Measurements from ENCODE around the gene HDAC2. TPM values are rescaled to one million over a fixed set of nuclear protein-coding genes. Genes with fewer than 3 reads are reported as not detected.
"Not testable (repeated sequence)": the region's sequence is repeated elsewhere in the genome, so short reads cannot be mapped to it uniquely, and the experiment has no call there.

HDAC2 gene
- total RNA-seq, 1 experiment from 2014 or later, result 87.3 TPM

DNA sequence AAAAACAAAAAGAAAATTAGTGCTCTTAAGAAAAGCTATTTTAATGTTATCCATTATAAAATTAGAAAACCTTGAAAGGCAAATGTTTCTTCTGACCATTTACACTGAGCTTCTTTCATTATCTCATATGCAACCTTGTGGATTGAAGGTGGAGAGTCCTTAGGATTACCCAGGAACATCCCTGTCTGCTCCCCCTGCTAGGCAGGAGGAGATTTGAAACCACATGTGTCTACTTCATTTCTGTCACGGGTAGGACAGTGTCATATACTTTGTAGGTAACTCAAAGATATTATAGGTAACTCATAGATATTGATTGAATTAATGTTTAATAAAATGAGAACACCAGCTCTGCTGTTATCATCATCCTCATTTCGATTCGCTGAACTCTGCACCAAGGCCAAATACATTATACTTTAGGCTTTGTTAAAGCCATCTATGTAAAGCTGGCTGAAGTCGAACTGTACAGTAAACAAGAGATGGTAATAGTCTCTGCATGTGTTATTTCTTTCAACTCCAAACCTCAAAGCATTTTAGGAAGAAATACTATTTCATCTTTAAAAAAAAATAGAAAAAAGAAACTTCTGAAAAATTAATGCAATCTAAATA lies 49.5 kb downstream of the HDAC2 start:
- H3K4me3 ChIP-seq, result no peak overlapping the region
- peak overlapping the region; percentile 46 for H3K27ac ChIP-seq
- no peak for DNase-seq (ENCODE audit: low read depth in 1 of 2, low spot score in 2 of 2)
- H3K4me1 ChIP-seq (replicated peaks), result peaks cover 15% of the 10 kb centered on the region
- H3K36me3 ChIP-seq, result no peaks in the 10 kb centered on the region
- H3K27me3 ChIP-seq (replicated peaks), result no peaks in the 10 kb centered on the region; the same call in 1 of the 2 replicates
- no peaks in the 10 kb centered on the region for H3K9me3 ChIP-seq (replicated peaks)

- H3K4me1 ChIP-seq (replicated peaks), result peaks cover 15% of the 10 kb centered on the region
- H3K27ac ChIP-seq, result peak overlapping the region; percentile 46
- no peaks in the 10 kb centered on the region; the same call in 1 of the 2 replicates for H3K27me3 ChIP-seq (replicated peaks)
- DNase-seq (ENCODE audit: low read depth in 1 of 2, low spot score in 2 of 2), result peak in 1 of 2 experiments; percentile 33
- H3K36me3 ChIP-seq, result no peaks in the 10 kb centered on the region
- no peak overlapping the region for H3K4me3 ChIP-seq
- H3K9me3 ChIP-seq (replicated peaks), result no peaks in the 10 kb centered on the region
Measured at GRCh38 chr6:113920663-113921267, 50.2 kb downstream of the HDAC2 start.

- not testable (repeated sequence) for H3K4me3 ChIP-seq; H3K27me3 ChIP-seq (replicated peaks); DNase-seq (ENCODE audit: low read depth in 1 of 2, low spot score in 2 of 2); H3K27ac ChIP-seq; H3K9me3 ChIP-seq (replicated peaks); H3K4me1 ChIP-seq (replicated peaks); H3K36me3 ChIP-seq
Measured at GRCh38 chr6:113910285-113910684, 60.7 kb downstream of the HDAC2 start.

DNA sequence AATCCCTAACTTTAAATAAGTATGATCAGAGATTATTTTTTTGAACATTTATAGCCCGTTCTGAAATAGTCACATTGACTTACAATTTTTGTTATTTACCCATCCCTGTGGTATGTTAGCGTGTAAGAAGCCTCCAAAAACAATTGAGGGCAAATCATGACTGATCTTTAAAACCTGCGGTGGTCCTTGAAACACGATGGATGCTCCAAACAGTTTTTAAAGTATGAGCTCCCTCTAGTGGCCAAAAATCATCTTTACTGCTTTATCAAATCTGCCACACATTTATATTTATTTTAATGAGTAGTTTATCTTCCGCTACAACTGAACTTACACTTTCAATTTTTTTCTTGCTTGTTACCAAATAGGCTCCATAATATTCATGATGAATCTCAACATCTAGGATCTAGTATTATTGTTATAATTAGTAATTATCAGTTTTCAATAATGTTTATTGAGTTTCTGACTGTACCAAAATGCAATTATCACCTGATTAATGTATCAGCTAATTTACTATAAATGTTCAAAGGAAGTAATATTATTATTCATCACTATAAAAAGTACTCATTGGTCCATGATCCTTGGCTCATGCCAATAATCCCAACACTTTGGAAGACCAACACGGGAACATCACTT lies 61.6 kb downstream of the HDAC2 start:
- DNase-seq (ENCODE audit: low read depth in 1 of 2, low spot score in 2 of 2), result peak in 1 of 2 experiments; percentile 67
- Histone ChIP-seq H3K4me3 (no peak overlapping the region), H3K27me3 (replicated peaks) (no peaks in the 10 kb centered on the region), H3K27ac (no peak overlapping the region), H3K4me1 (replicated peaks) (peaks cover 5% of the 10 kb centered on the region; the same call in 1 of the 2 replicates), H3K36me3 (no peaks in the 10 kb centered on the region), H3K9me3 (replicated peaks) (no peaks in the 10 kb centered on the region)

DNA sequence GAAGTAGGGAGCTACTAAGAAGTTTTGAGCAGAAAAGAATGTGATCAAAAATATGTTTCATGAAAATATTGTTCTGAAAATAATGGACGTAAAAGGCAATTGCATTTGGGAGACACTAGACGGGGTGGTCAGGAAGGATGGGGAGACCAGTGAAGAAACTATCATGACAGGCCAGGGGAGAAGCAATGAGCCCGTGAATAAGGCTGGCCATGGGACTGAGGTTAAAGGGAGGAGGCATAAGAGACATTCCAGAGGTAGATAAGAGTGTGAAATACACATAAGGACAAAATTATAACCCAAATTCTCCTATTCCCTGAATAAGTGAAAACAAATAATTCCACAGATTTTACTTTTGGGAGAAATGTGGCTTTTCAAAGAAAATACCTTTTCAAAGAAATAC lies 62.1 kb downstream of the HDAC2 start:
- Histone ChIP-seq H3K9me3 (replicated peaks) (no peaks in the 10 kb centered on the region), H3K27me3 (replicated peaks) (no peaks in the 10 kb centered on the region), H3K27ac (no peak overlapping the region), H3K36me3 (no peaks in the 10 kb centered on the region), H3K4me1 (replicated peaks) (peaks cover 5% of the 10 kb centered on the region; the same call in 1 of the 2 replicates), H3K4me3 (no peak overlapping the region)
- no peak for DNase-seq (ENCODE audit: low read depth in 1 of 2, low spot score in 2 of 2)

DNA sequence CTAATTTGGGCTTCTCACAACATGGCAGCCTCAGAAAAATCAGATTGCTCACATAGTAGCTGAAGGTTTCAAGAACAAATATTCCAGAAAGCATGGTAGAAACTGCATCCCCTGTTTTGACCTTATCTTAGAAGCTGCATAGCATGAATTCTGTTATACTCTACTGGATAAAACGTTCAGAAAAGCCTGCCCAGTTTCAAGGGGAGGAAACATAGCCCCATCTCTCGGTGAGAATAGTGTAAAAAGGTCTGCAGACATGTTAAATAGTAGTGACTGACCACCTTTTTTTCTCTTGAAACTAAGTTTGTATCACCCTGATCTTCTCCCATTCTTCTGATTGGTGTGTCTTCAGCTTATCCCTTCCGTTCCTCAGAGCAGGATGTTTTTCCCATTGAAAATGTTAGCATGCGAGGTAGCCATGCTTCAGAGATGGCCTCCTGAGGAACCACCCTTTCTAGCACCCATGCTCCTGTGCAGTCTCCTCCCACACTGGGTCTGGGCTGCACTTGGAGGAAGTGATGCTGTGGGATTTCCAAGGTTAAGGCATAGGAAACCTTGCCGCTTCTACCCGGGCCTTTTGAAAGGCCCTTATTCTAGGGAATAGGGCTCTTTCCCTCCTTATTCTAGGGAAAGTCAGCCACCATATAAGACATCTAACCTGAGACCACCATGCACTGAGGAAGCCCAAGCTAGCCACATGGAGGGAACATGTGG lies 63.7 kb downstream of the HDAC2 start:
- Histone ChIP-seq H3K9me3 (replicated peaks) (no peaks in the 10 kb centered on the region), H3K4me3 (no peak overlapping the region), H3K27me3 (replicated peaks) (no peaks in the 10 kb centered on the region), H3K4me1 (replicated peaks) (peaks cover 5% of the 10 kb centered on the region; the same call in 1 of the 2 replicates), H3K27ac (no peak overlapping the region), H3K36me3 (no peaks in the 10 kb centered on the region)
- DNase-seq (ENCODE audit: low read depth in 1 of 2, low spot score in 2 of 2), result no peak

GRCh38 chr6:113903666-113904330 lies 67.2 kb downstream of the HDAC2 start:
- H3K9me3 ChIP-seq (replicated peaks), result no peaks in the 10 kb centered on the region
- H3K27ac ChIP-seq, result no peak overlapping the region
- H3K4me3 ChIP-seq, result no peak overlapping the region
- H3K27me3 ChIP-seq (replicated peaks), result no peaks in the 10 kb centered on the region
- peaks cover 1% of the 10 kb centered on the region; the same call in 1 of the 2 replicates for H3K4me1 ChIP-seq (replicated peaks)
- H3K36me3 ChIP-seq, result no peaks in the 10 kb centered on the region
- DNase-seq (ENCODE audit: low read depth in 1 of 2, low spot score in 2 of 2), result no peak

DNA sequence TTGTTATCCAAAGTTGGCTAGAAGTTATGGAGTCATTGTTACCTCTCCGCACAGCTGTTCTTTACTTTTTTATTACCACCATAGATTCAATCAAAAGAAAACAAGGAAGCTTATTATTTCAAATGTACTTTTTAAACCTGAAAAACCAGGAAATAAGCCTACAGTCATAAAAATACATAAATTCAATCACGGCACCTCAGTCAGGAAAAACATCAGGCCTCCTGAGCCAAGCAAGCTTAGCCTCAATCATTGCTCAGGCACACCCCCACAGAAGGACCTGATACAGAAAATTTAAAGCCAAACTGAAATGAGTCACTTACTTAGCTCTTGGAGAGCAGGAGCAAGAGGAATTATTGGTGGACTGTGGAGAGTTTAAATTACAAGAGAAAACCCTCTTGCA lies 69.5 kb downstream of the HDAC2 start:
- Histone ChIP-seq H3K27me3 (replicated peaks) (no peaks in the 10 kb centered on the region), H3K4me1 (replicated peaks) (no peaks in the 10 kb centered on the region), H3K36me3 (no peaks in the 10 kb centered on the region), H3K9me3 (replicated peaks) (no peaks in the 10 kb centered on the region), H3K4me3 (no peak overlapping the region), H3K27ac (no peak overlapping the region)
- DNase-seq (ENCODE audit: low read depth in 1 of 2, low spot score in 2 of 2), result no peak

DNA sequence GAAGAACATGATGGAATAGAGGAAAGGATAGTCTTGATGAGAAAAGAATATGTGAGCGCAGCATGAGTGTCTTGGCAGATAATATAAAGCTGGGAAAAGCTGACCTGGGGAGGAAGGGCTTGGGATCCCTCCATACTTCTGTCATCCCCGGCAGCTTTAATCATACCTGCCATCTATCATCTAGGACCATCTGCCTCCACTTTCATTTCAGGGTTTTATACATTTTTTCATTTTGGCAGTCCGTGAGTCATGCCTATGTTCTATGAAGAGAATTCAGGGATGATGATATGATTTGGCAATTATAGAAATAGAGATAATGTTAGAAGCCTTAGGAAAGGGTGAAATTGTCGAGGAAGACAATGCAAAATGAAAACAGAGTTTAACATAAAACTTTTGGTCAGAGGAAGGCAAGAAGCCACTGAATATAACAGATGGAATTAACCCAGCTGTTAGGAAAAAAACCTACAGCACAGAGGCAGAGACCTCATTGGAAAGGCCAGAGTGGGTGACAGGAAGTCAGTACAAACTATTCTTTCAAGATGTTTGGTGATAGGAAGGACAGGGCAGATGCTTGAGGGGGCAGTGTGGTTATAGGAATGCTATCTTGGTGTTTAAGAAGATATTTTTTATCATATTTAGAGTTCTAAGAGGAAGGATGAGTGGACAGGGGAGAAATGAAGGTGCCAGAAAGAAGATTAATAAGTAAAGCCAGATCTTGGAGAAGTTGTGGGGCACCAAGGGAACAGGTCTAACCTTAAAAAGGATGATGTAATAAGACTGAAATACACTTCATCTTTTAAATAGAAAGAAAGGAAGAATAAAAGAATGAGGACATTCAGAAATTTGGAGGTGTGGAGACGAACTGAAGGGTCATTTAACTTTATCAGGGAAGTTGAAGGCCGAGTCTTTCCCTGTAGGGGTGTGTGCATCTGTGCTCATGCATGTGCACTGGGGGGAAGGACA lies 76.0 kb downstream of the HDAC2 start:
- DNase-seq (ENCODE audit: low read depth in 1 of 2, low spot score in 2 of 2), result no peak

GRCh38 chr6:113893866-113894265 lies 77.1 kb downstream of the HDAC2 start:
- no peak overlapping the region for H3K27ac ChIP-seq
- no peaks in the 10 kb centered on the region for H3K4me1 ChIP-seq (replicated peaks)
- H3K4me3 ChIP-seq, result no peak overlapping the region
- H3K27me3 ChIP-seq (replicated peaks), result no peaks in the 10 kb centered on the region
- no peaks in the 10 kb centered on the region for H3K36me3 ChIP-seq
- 0 out of 2 replicates have a peak, but pooled peaks cover 3% of the 10 kb centered on the region for H3K9me3 ChIP-seq (replicated peaks)
- DNase-seq (ENCODE audit: low read depth in 1 of 2, low spot score in 2 of 2), result no peak

More for the DNA sequence above, 76.0 kb downstream of the HDAC2 start:
- no peaks in the 10 kb centered on the region for H3K27me3 ChIP-seq (replicated peaks)
- H3K4me1 ChIP-seq (replicated peaks), result no peaks in the 10 kb centered on the region
- no peaks in the 10 kb centered on the region for H3K36me3 ChIP-seq
- 0 out of 2 replicates have a peak, but pooled peaks cover 3% of the 10 kb centered on the region for H3K9me3 ChIP-seq (replicated peaks)
- no peak overlapping the region for H3K27ac ChIP-seq
- no peak overlapping the region for H3K4me3 ChIP-seq

GRCh38 chr6:113893451-113893850 lies 77.5 kb downstream of the HDAC2 start:
- 0 out of 2 replicates have a peak, but pooled peaks cover 3% of the 10 kb centered on the region for H3K9me3 ChIP-seq (replicated peaks)
- H3K27ac ChIP-seq, result no peak overlapping the region
- no peak overlapping the region for H3K4me3 ChIP-seq
- H3K27me3 ChIP-seq (replicated peaks), result no peaks in the 10 kb centered on the region
- no peaks in the 10 kb centered on the region for H3K36me3 ChIP-seq
- no peaks in the 10 kb centered on the region for H3K4me1 ChIP-seq (replicated peaks)
- DNase-seq (ENCODE audit: low read depth in 1 of 2, low spot score in 2 of 2), result no peak

DNA sequence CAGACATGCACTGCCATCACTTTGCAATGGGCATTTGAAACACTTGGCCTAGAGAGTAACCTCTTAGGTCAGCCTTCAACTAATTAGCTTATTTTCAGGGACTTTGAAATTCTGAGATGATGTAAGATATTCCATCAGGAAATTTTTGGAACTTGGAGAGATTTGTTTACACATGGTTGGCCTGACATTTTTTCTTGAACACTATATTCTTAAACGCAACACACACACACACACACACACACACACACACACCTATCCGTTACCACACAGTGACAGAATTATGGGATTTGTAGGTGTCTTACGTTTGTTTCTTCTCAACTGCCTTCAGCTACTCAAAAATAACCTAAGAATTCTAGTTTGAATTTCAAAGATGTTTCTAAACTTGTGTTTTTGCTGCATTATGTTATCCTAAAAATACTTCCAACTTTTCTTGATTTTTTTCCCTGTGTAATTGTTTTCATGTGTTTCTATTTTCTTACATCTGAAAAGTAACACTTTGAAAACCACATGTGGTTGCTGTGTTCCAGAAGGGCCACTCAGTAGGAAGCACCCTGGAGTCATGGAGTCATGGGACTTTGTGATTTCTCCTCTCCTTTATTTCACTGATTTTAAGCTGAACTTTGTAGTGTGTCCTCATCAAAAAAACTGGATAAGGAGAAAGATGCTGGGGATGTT lies 81.9 kb downstream of the HDAC2 start:
- H3K27me3 ChIP-seq (replicated peaks), result no peaks in the 10 kb centered on the region
- no peak overlapping the region for H3K4me3 ChIP-seq
- H3K9me3 ChIP-seq (replicated peaks), result 0 out of 2 replicates have a peak, but pooled peaks cover 3% of the 10 kb centered on the region
- H3K4me1 ChIP-seq (replicated peaks), result no peaks in the 10 kb centered on the region
- no peak overlapping the region for H3K27ac ChIP-seq
- no peak for DNase-seq (ENCODE audit: low read depth in 1 of 2, low spot score in 2 of 2)
- no peaks in the 10 kb centered on the region for H3K36me3 ChIP-seq

Measured in SJSA1 (cell line).